ENCODE measurements around the gene GOLGA3.
"Not testable (repeated sequence)": the region's sequence is repeated elsewhere in the genome, so short reads cannot be mapped to it uniquely, and the experiment has no call there.

The GOLGA3 gene

GRCh38 chr12:132775502-132776229, 53.0 kb downstream of the GOLGA3 start:
- no peak for DNase-seq

DNA sequence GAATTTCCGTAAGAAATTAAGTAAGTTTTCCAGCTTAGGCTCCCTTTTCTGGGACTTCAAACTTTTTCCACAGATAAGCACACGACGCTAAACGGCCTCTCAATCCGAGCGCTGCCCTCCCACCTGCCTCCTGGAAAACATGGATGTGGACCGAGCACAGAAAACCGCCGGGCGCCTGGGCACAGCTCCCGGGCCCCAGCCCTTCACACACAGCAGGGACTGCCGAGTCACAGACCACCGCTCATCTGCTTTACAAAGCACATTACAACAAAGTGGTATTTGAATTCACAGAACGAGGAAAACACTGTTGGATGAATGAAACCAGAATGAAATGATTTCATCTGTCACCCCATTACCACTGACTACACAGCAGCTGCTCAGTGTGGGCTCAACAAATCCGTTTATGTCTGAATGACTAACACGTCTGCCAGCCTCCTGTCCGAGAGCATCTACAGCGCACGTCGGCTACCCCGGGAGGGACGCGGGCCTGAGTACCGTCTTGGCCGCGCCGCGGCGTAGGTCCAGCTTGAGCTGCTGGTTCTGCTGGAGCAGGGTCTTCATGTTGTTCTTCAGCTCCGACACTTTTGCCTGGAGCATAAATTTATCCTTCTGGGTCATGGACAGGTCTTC, 53.9 kb downstream of the GOLGA3 start:
- DNase-seq = no peak

- no peak for DNase-seq
Observed at GRCh38 chr12:132774159-132774558, 54.5 kb downstream of the GOLGA3 start.

GRCh38 chr12:132773077-132773955, 55.4 kb downstream of the GOLGA3 start:
- no peak for DNase-seq

DNA sequence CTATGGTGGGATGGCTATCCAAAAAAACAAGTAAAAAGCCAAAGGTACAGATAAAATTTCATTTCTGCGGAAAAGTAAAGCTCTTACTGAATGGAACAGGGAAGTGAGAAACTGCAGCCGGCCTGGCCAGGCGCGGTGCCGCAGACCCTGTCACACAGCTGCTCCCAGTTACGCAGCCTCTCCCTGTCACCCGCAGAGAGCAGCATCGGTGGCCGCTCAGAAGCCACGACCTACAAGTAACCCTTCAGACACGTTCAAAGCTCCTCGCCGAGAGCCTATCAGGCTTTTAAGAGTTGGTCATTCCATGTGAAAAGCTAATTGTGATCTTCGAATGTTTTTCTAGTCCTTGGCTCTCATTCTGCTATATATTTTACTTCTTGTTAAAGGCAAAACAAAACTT, 56.1 kb downstream of the GOLGA3 start:
- DNase-seq = no peak

DNA sequence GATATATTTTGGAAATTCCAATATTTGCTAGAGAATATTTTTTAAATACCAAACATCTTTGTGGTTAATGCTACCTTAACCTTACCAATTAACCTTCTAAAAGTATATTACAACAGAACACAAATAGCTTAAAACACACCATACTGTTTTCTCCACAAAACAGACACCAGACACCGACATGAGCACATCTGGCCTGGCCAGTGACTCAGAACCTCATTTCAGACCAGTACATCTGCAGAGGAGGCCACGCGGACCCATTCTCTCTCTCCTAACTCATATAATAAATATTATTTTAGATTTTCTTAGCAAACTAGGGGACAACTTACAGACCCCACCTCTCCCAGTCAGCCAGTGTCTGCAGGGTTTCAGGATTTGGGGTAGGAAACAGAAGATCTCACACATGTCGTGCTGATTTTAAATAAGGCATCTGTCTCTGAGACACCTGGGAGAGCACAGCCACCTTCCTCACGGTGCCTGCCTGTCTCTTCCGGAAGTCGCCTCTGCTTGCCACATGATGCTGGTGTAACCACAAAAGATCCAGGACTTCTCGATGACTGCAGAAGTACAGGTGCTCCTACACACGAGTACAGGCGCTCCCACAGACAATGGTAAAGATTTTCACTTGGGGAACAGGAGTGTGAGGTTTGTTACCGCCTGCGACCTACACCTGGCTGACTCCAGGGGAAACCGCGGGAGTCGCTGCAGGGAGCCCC, 57.4 kb downstream of the GOLGA3 start:
- DNase-seq = no peak

- peak; percentile 37 for DNase-seq
Observed at GRCh38 chr12:132766380-132767085, 62.1 kb downstream of the GOLGA3 start.

DNA sequence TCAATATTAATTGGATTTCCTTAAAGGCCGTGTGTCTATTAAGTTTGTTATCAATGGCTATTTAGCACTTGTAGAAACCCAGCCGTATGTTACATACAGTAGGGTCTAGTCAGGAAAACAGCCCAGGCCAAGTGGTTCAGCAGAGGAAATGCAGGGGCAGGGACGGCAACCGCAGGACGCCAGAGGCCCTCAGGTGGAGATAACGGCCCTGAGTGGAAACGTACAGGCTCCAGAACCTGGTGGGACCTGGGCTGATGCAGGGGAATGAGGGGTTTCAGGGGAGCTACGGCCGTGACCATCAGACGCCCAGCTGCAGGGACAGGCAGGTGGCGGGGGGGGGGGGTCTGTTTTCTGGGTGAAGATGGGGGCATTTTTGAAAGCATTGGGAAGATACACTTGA, 63.3 kb downstream of the GOLGA3 start:
- no peak for DNase-seq

DNA sequence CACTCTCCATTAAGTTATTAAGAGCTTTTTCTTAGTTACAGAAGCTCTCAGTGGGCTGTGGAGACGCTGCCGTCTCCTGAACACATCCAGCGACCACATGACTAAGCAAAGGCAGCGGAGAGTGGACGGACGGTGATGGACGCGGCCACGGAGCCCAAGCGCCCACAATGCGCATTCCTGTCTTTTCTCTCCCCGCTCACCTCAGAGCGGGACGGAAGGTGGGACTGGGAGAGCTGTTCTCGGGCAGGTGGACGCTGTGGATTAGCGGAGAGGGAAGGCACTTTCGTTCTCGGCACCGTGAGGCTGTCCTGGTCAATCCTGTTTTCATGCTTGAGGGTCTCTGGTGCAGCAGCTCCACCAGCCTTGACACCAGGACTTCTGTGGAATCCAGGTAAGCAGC, 64.4 kb downstream of the GOLGA3 start:
- no peak for DNase-seq

DNA sequence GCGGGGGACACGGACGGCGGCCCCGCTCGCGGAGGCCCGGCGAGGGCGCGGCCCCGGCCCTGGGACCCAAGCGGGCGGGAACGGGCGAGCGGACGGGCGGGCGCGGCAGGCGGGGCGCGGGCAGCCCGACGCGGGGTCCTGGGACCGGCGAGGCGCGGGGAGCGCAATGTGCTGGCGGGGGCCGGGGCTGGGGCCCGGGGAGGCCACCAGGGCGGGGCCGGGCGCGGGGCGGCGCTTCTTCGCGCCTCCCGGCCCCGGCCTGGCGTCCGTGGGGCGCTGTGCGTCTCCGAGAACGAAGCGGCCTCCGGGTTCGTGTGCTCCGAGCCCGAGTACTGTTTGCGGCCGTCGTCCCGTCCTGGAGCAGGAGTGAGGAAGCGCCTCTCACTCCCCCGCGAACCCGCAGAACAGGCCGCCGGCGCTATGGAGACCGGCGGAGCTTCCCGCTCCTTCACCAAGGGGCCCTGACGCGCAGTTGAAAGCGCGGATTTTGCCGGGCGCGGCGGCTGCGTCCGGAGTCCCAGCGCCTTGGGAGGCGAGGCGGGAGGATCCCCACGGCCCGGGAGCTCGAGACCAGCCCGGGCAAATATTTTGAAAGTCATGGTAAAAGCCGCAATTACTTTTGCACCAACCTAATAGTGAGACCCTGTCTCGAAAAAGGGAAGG, 66.6 kb downstream of the GOLGA3 start:
- peak; percentile 90 for DNase-seq

- peak; percentile 85 for DNase-seq
Observed at GRCh38 chr12:132761032-132761920, 67.4 kb downstream of the GOLGA3 start, which contains the start of gene ANKLE2. ANKLE2 (minus strand) TSS chr12:132761832; CDS start chr12:132761798, 34 bp downstream.

DNA sequence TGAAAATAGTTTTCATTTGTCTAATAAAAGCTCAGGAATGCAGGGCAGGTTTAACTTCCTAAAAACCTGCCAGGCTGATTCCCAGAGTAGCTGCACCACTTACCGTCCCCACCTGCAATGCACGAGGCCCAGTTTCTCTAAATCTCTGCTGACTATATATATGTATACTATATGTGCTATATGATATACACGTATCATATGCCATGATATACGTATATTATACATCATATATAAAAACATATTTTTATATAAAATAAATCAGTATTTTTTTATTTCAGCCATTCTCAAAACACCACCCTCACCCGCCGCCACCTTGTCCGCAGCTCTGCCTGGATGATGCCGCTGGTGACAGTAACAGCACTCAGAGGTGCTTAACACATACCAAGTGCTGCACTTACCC, 69.3 kb downstream of the GOLGA3 start:
- no peak for DNase-seq

GRCh38 chr12:132758825-132759224, 69.8 kb downstream of the GOLGA3 start:
- not testable (repeated sequence) for DNase-seq

DNA sequence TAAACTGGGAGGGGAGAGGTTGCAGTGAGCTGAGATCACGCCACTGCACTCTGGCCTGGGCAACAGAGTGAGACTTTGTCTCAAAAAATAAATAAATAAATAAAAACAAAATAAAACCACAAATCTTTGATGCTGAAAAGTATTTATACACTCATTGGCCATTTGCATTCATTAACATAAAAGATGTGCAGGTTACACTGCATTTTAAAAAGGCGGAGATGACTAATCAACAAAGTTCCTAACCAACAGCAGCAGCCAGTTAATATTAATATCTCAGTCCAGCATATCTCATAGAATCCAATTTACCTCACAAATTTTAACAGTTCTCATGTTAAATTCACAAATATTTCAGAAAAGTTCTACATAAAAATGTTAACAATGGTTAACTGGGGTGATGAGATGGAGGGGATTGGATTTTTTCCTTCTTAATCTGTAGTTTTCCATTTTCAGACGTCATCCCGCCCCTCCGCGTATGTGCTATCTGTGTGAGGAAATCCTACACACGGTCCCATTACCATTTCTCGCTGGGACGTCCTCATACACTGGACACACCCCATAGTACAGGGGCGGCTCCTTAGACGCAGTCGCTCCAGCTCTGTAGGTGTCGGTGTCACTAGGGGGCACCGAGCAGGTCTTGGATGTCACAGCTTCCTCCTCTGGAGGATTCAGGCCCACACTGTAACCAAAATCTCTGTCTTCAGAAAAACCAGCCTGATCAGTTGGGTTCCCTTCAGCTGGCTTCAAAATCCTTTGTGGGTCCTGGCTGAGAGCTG, 74.3 kb downstream of the GOLGA3 start:
- DNase-seq = no peak

DNA sequence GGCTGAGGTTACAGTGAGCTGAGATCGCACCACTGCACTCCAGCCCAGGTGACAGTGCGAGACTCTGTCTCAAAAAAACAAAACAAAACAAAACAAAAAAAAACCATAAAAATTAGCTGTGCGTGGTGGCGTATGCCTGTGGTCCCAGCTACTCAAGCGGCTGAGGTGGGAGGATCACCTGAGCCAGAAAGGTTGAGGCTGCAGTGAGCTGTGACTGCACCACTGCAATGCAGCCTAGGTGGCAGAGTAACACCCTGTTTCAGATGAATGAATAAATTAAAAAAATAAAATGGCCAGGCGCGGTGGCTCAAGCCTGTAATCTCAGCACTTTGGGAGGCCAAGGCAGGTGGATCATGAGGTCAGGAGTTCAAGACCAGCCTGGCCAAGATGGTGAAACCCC, 75.0 kb downstream of the GOLGA3 start:
- DNase-seq = not testable (repeated sequence)

DNA sequence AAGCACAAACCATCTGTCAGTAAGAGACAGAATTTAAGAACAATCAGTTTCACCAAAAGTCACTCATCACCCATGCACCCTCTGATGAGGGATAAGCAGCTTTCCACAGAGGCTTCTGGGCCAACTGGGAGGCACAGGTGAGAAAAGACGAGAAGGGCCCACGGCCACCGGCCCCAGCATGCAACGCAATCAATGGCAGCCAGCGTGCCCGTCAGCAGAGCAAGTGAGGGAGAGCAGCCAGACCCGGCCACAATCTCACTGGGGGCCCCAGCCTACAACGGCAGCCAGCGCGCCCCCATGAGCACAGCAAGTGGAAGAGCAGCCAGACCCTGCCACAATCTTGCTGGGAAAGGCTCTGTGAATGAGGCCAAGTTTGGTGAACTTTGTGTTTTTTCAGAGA, 80.3 kb downstream of the GOLGA3 start:
- no peak for DNase-seq

DNA sequence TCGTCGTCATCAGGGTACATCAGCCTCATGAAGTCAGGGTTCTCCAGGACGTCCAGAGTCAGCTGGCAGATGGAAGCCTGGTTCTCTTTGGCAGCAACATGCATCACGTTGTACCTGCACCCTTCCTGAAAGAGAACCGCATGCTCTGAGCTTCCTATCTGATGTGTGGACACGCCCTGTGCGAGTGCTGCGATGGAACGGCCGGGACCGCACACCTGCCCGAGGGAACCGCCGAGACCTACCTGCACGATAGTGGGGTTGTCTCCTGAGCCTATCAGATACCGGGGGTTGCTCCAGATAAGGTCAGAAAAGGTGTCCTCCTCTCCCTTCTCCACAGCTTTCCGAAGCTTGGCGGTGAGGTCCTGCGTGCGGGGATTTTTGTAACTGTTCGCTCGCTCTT, 80.8 kb downstream of the GOLGA3 start:
- no peak for DNase-seq

- DNase-seq = no peak
Observed at GRCh38 chr12:132747395-132747794, 81.3 kb downstream of the GOLGA3 start.

GRCh38 chr12:132746613-132747012, 82.1 kb downstream of the GOLGA3 start:
- DNase-seq = no peak

GRCh38 chr12:132743831-132744230, 84.8 kb downstream of the GOLGA3 start:
- DNase-seq = no peak

All from fibroblast of skin of back (primary cell).